Purkinje cell (primary cell): ENCODE data around the gene ANGPTL8. TPM values are rescaled to one million over a fixed set of nuclear protein-coding genes. Genes with fewer than 3 reads are reported as not detected.

Experiments
- polyA plus RNA-seq: library from polyadenylated mRNA; unstranded; fragments of >200 nt; fragmentation: Nextera tagmentation; gene quantifications from 2 replicates; pipeline ENCODE4 v1.2.1, GENCODE V29; 2014

ANGPTL8 gene, protein sequence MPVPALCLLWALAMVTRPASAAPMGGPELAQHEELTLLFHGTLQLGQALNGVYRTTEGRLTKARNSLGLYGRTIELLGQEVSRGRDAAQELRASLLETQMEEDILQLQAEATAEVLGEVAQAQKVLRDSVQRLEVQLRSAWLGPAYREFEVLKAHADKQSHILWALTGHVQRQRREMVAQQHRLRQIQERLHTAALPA
- not detected in 2 replicates for polyA plus RNA-seq

DNA sequence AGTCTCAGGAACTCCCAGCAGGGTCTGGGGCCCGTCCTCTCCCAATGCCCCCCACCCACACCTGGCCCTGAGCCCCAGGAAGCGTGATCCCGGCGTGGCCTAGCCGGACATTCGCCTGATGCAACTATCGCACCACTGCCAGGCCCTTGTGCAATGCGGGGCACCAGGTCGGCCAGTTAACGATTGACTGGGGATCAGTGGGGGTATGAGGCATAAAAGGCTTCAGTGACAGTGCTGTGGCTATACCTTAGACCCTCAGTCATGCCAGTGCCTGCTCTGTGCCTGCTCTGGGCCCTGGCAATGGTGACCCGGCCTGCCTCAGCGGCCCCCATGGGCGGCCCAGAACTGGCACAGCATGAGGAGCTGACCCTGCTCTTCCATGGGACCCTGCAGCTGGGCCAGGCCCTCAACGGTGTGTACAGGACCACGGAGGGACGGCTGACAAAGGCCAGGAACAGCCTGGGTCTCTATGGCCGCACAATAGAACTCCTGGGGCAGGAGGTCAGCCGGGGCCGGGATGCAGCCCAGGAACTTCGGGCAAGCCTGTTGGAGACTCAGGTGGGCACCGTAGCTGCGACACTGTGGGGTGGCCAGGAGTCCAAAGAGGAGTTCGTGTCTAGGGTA, at the start of gene ANGPTL8:
ANGPTL8 (plus strand) TSS at position 243 of the 624 bp plus-strand sequence; CDS start at position 262, 19 bp downstream.

DNA sequence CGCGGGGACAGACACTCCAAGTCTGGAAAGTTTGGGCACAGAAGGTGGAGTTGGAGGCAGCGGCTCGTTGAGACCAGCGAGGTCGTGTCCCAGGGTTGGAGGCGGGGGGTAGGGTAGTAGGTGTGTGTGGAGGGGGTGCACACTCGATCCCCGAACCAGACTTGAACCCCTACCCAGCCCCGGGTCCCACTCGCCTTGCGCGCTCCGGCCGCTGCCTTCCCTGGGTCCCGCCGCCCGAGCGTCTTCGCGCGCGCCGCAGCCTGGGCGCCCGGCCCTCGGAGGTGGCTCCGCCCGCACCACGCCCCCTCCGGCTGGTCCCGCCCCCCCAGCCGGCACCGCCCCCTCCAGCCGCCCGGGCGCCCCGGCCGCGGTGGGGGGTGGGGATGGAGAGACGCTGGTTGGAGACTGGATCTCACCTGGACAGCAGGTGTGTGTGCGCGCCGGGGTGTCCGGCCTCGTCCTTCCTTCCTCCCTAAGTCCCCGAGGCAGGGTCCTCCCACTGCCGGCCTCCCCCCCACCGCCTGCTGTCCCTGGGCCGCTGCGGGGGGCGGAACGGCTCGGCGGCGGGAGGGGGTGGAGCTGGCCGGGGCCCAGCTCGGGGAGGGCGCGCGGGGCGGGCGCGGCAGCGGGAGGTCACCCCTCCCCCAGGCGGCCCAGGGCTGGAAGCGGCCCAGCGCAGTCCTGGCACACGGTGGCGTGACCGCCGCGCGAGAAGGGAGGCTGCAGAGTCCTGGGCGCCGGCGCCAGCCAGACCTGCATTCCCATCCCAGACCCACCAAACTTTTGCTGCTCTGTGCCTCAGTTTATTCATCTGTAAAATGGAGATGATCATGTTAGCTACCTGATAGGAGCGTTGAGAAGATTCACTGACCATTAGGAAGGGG, 41.9 kb upstream of the ANGPTL8 start, which contains the start of gene KANK2:
KANK2 (minus strand) TSS at position 255 of the 884 bp plus-strand sequence. CDS start 3,034 bp downstream, outside the sequence.

DNA sequence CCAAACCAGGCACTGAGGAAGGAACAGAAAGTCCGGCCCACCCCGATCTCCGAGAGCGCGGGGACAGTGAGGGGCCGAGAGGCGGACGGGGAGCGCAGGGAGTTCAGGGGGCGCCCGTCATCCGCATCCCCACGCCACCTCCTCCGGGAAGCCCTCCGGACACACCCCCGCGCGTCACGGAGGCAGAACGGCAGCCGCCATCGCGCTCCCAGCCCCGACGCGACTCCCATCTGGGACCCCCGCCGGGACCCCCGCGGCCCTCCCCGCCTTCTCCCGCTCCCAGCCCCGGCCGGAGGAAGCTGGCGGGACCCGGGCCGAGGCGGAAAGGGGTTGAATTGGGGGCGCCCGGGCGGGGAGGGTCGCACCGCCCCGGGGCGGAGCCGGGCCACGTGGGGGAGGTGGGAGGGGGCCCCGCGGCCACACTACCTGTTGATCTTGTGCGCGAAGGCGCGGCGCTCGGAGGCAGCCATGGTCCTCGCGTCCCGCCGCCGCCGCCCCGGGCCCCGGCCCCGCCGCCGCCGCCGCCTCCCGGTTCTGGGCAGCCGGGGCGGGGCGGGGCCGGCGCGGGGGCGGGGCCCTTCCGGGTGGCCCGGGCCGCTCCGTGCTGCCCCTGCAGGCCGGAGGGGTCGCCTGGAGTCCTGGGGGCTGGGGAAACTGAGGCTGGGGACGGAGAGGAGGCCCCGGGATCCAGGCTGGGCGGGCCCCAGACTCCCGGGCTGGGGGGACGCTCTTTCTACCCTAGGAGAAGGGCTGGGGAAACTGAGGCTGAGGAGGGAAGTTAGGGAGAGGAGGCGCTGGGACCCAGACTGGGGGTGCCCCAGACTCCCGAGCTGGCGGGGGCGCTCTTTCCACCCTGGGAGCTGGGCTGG, 22.8 kb downstream of the ANGPTL8 start, which contains the start of gene DOCK6:
DOCK6 (minus strand) TSS at position 554 of the 869 bp plus-strand sequence; CDS start at position 470, 84 bp downstream.

Other genes starting within 250 kb of the ANGPTL8 start
- gene LDLR, start 150.2 kb upstream of the ANGPTL8 start, polyA plus RNA-seq, result 0.13 and 4.0 TPM in 2 replicates
- 1.0 TPM in 1 of 2 replicates, not detected in the other for gene SPC24, start 83.8 kb upstream of the ANGPTL8 start, polyA plus RNA-seq
- gene KANK2, start 42.1 kb upstream of the ANGPTL8 start, polyA plus RNA-seq, result 0.57 and 0.60 TPM in 2 replicates
- 0.66 TPM in 1 of 2 replicates, not detected in the other for gene DOCK6, start 22.9 kb downstream of the ANGPTL8 start, polyA plus RNA-seq
- gene TSPAN16, start 56.5 kb downstream of the ANGPTL8 start, polyA plus RNA-seq, result not detected in 2 replicates
- gene RAB3D, start 100.0 kb downstream of the ANGPTL8 start, polyA plus RNA-seq, result 0.90 and 1.9 TPM in 2 replicates
- 56.6 and 111 TPM in 2 replicates for gene TMEM205, start 106.6 kb downstream of the ANGPTL8 start, polyA plus RNA-seq
- 0.47 and 2.0 TPM in 2 replicates for gene CCDC159, start 106.9 kb downstream of the ANGPTL8 start, polyA plus RNA-seq
- gene PLPPR2, start 115.8 kb downstream of the ANGPTL8 start, polyA plus RNA-seq, result 8.4 and 12.7 TPM in 2 replicates
- gene SWSAP1, start 135.0 kb downstream of the ANGPTL8 start, polyA plus RNA-seq, result 1.2 TPM in 1 of 2 replicates, not detected in the other
- 4.7 and 5.7 TPM in 2 replicates for gene EPOR, start 144.7 kb downstream of the ANGPTL8 start, polyA plus RNA-seq
- 3.5 TPM in 1 of 2 replicates, not detected in the other for gene RGL3, start 179.7 kb downstream of the ANGPTL8 start, polyA plus RNA-seq
- 0.99 and 3.2 TPM in 2 replicates for gene ODAD3, start 195.5 kb downstream of the ANGPTL8 start, polyA plus RNA-seq
- gene PRKCSH, start 196.0 kb downstream of the ANGPTL8 start, polyA plus RNA-seq, result 13.8 and 37.1 TPM in 2 replicates
- gene ELAVL3, start 241.4 kb downstream of the ANGPTL8 start, polyA plus RNA-seq, result 4.9 and 6.3 TPM in 2 replicates